ENCODE measurements around the gene ADCYAP1R1. TPM values are rescaled to one million over a fixed set of nuclear protein-coding genes. Genes with fewer than 3 reads are reported as not detected.

The ADCYAP1R1 gene
- total and polyA plus RNA-seq, 11 donors: 0.42 to 7.7 (median 1.6) TPM

DNA sequence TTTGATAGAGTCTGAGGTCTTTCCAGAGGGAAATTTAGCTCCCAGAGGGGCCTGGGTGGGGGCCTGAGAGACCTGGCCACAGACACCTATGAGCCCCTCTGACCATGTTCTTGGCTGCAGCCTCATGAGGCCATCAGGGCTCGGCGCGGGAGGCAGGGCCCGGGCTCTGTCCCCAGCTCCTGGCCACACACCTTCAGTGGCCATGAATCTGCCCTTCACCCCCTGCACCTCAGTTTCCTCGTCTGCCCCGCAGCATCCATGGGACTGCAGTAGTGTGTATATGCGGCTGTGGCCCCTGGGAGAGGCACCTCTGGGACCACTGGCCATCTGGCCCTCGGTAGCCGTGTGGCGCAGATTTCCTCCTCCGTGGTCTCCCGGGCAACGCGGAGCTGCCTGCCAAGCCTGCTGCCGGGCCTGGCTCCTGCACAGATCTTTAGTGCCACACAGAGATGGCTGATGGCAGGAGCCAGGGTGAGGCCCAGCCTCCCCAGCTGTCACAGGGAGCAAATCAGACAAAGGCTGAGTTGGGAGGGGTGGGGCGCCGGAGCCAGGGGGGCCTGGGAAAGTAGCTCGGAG lies 23.6 kb upstream of the ADCYAP1R1 start:
- TF ChIP-seq POLR2A (IDR thresholded peaks at IDR 0.05): no peak
- TF ChIP-seq, protein P1, sequence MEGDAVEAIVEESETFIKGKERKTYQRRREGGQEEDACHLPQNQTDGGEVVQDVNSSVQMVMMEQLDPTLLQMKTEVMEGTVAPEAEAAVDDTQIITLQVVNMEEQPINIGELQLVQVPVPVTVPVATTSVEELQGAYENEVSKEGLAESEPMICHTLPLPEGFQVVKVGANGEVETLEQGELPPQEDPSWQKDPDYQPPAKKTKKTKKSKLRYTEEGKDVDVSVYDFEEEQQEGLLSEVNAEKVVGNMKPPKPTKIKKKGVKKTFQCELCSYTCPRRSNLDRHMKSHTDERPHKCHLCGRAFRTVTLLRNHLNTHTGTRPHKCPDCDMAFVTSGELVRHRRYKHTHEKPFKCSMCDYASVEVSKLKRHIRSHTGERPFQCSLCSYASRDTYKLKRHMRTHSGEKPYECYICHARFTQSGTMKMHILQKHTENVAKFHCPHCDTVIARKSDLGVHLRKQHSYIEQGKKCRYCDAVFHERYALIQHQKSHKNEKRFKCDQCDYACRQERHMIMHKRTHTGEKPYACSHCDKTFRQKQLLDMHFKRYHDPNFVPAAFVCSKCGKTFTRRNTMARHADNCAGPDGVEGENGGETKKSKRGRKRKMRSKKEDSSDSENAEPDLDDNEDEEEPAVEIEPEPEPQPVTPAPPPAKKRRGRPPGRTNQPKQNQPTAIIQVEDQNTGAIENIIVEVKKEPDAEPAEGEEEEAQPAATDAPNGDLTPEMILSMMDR (IDR thresholded peaks at IDR 0.05): no peak
- ATAC-seq: peak in 2 of 4 donors; percentile 9 to 24
- WGBS, 4 donors: 84 to 97% (median 92%) methylated on average over 7 to 18 of the region's 18 CpGs
- no peak for DNase-seq
- Histone ChIP-seq H3K9me3 (no peaks in the 10 kb centered on the region), H3K4me3 (no peak overlapping the region), H3K27me3 (no peaks in the 10 kb centered on the region), H3K4me1 (peaks cover 0 to 12% (median 5%) of the 10 kb centered on the region in 12 donors), H3K36me3 (no peaks in the 10 kb centered on the region), H3K27ac (no peak overlapping the region)
- intact Hi-C loops (cut with DNase I): no loop called here

DNA sequence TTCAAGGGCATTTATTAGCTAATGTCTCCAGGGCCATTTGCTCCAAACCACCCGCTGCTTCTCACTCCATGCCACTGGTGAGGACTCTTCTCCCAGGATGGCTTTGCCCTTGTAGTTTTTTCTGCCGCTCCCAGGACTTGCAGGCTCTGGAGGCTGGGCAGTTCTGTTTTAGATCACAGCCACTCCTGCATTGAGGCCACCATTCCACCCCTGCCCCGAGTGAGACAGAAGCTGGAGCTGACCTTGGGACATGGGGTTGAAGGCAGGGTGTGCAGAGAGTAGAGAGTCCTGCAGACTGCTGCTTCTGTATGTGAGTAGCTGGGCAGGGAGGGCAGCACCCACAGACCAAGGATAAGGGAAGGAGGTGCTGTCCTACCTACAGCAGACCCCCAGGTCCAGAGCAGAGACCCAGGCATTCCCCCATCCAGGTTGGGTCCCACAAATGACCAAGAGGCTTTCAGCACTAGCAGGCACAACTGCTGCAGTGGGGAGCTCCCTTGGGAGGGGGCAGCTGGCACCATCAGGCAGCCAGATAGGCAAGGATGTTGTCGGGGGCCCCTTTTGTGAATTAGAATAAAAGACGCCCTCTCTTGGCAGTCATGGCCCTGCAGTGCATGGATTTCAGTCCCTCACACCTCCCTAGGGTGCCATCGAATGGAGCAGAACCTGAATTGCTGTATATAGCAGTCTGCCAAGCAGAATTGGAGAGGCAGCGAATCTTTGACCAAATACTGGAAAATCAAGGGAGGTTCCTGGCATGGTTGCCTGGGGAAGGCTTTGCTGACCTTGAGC lies 22.7 kb upstream of the ADCYAP1R1 start:
- WGBS, 4 donors: 73 to 82% (median 77%) methylated on average over 7 of the region's 7 CpGs
- peaks cover 0 to 12% (median 5%) of the 10 kb centered on the region in 12 donors for H3K4me1 ChIP-seq
- intact Hi-C loops (cut with DNase I): no loop called here
- H3K27me3 ChIP-seq: no peaks in the 10 kb centered on the region
- ATAC-seq (no peak), DNase-seq (no peak)
- no peak overlapping the region for H3K4me3 ChIP-seq
- H3K9me3 ChIP-seq: no peaks in the 10 kb centered on the region
- no peaks in the 10 kb centered on the region for H3K36me3 ChIP-seq
- H3K27ac ChIP-seq: no peak overlapping the region
- TF ChIP-seq, protein P1 (IDR thresholded peaks at IDR 0.05): no peak
- TF ChIP-seq POLR2A (IDR thresholded peaks at IDR 0.05): no peak

DNA sequence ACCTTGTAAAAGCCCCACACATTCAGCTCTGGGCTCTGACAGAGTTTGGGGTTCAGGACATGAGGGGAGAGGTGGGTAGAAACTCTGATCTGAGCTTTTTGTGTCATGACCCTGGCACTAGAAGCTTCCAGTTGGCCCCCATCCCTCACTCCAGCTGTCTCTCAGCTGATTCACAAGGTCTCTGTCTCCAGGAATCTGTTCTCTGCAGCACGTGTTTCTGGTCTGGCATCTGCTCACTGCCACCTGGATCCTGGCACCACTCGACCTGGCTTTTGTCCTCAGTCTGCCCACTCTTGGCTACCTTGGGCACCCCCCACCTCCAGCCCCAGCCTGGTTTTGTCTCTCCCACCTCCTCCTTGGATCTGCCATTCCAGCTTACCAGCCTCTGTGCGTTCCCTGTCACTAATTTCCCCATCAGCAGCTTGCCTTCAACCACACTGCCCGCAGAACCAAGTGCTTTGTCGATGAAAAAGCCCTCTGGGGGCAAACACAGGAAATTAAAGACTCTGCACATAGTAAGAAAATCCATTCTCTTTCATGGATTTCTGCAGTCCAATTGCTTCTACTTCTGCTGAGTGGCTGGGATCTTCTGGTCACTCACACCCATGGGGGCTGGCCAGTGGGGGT lies 18.3 kb upstream of the ADCYAP1R1 start:
- ATAC-seq (no peak), DNase-seq (no peak)
- H3K27me3 ChIP-seq: no peaks in the 10 kb centered on the region
- H3K4me3 ChIP-seq: no peak overlapping the region
- TF ChIP-seq, protein P1 (IDR thresholded peaks at IDR 0.05): no peak
- no peak for TF ChIP-seq POLR2A (IDR thresholded peaks at IDR 0.05)
- H3K27ac ChIP-seq: no peak overlapping the region
- H3K9me3 ChIP-seq: no peaks in the 10 kb centered on the region
- intact Hi-C loops (cut with DNase I): no loop called here
- H3K36me3 ChIP-seq: no peaks in the 10 kb centered on the region
- WGBS, 4 donors: 64 to 69% (median 68%) methylated on average over 5 of the region's 5 CpGs
- no peaks in the 10 kb centered on the region for H3K4me1 ChIP-seq

DNA sequence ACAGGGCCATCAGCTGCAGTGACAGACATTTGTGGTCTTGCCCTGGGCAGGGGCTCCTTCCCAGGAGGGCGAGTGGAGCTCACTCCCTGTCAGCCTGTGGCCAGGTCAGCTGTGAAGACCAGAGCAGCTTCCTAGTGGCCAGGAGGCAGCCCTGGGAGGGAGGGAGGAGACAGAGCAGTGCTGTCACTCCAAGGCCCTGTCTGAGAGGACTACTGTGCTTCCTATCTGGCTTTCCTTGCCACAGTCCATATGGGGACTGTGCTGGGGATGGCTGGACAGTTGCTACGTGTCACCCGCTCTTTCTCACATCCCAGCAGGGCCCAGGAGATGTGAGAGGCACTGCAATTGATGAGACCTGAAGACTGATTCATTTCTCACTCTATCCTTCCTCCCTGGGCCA lies 15.2 kb upstream of the ADCYAP1R1 start:
- H3K36me3 ChIP-seq: no peaks in the 10 kb centered on the region
- DNase-seq (no peak), ATAC-seq (no peak)
- H3K4me1 ChIP-seq: no peaks in the 10 kb centered on the region
- H3K4me3 ChIP-seq: no peak overlapping the region
- intact Hi-C loops (cut with DNase I): no loop called here
- no peaks in the 10 kb centered on the region for H3K9me3 ChIP-seq
- TF ChIP-seq, protein P1 (IDR thresholded peaks at IDR 0.05): no peak
- TF ChIP-seq POLR2A (IDR thresholded peaks at IDR 0.05): no peak
- H3K27me3 ChIP-seq: peaks cover 0 to 17% (median 0%) of the 10 kb centered on the region in 9 donors
- WGBS, 4 donors: 52 to 66% (median 60%) methylated on average over 3 of the region's 3 CpGs
- H3K27ac ChIP-seq: no peak overlapping the region
